ENCODE results near the gene HYOU1. TPM values are rescaled to one million over a fixed set of nuclear protein-coding genes. Genes with fewer than 3 reads are reported as not detected.

The HYOU1 gene
- total and polyA plus RNA-seq, 2 experiments from 2014 or later = 48.2 to 229 TPM

DNA sequence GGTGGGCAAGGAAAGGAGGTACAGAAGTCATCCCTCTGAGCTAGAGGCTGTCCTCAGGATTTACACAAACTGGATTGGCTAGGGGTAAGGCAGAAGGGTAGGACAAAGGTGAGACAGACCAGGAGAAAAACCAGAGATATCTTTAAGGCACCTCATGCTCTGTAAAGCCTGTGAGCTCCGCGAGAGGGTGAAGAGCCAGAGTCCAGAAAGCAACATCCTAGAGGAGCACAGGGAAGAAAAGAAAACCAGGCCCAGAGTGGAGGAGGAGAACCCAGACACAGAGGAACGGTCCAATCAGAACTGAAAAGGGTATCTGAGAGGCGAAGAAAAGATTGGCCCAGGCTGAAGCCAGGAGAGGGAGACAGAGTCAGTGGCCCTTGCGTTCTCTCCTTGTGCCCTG lies 31.5 kb downstream of the HYOU1 start:
- TF ChIP-seq CREB1 (CRISPR knock-in tag; IDR thresholded peaks at IDR 0.05; ENCODE audit: low read depth) (no peak), EZH2 (IDR thresholded peaks at IDR 0.05; ENCODE audit: low read depth, unreplicated experiment) (no peak)
- Histone ChIP-seq H3K36me3 (ENCODE audit: insufficient read depth) (peaks cover 34% of the 10 kb centered on the region), H3K9me2 (ENCODE audit: insufficient read depth) (no peaks in the 10 kb centered on the region), H3K4me1 (ENCODE audit: insufficient read depth) (peaks cover 14% of the 10 kb centered on the region), H4K20me1 (replicated peaks; ENCODE audit: insufficient read depth) (peaks cover 15% of the 10 kb centered on the region), H3K27me3 (ENCODE audit: insufficient read depth) (no peaks in the 10 kb centered on the region), H3K4me2 (no peak overlapping the region), H3K79me2 (replicated peaks; ENCODE audit: insufficient read depth) (peaks cover 23% of the 10 kb centered on the region), H2AFZ (no peak overlapping the region), H3F3A (replicated peaks; ENCODE audit: low read depth) (peaks cover 34% of the 10 kb centered on the region), H3K4me3 (no peak overlapping the region), H3K27ac (ENCODE audit: low read depth) (0 out of 2 replicates have a peak overlapping the region, but pooled peaks have one; percentile 59)
- ATAC-seq (no peak), DNase-seq (ENCODE audit: low spot score) (no peak)
- H3K27ac Mint-ChIP-seq = no peak overlapping the region
- H3K9me3 Mint-ChIP-seq = no peaks in the 10 kb centered on the region; the same call in 2 of the 3 replicates
- H3K27me3 Mint-ChIP-seq (ENCODE audit: insufficient read depth, low read depth, poor library complexity) = peaks cover 24% of the 10 kb centered on the region
- peaks cover 31% of the 10 kb centered on the region for H3K4me1 Mint-ChIP-seq
- H3K4me3 Mint-ChIP-seq = no peak overlapping the region
- peaks cover 68% of the 10 kb centered on the region for H3K36me3 Mint-ChIP-seq (ENCODE audit: low read depth)

DNA sequence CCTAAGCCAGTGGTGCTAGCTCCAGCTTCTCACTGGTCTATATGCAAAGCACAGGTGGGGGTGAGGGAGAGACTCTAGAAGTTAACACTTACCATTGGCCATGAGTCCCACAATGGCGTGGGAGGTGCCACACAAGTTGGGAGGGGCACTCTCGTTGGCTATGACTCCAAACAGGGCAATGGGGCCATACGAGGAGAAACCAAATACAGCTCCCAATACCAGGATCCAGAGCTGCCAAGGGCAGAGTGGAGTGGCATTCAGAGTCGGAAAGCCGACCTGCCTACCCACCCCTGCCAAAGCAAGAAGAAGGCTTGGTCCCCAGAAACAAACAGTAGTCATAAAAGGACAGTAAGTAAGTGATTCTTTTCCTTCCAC lies 31.9 kb downstream of the HYOU1 start:
- Histone ChIP-seq H4K20me1 (replicated peaks; ENCODE audit: insufficient read depth) (peaks cover 15% of the 10 kb centered on the region), H3K9me2 (ENCODE audit: insufficient read depth) (no peaks in the 10 kb centered on the region), H2AFZ (no peak overlapping the region), H3K4me1 (ENCODE audit: insufficient read depth) (peaks cover 16% of the 10 kb centered on the region), H3K4me3 (no peak overlapping the region), H3K79me2 (replicated peaks; ENCODE audit: insufficient read depth) (peaks cover 28% of the 10 kb centered on the region), H3K36me3 (ENCODE audit: insufficient read depth) (peaks cover 34% of the 10 kb centered on the region), H3K27me3 (ENCODE audit: insufficient read depth) (no peaks in the 10 kb centered on the region), H3K4me2 (no peak overlapping the region), H3K27ac (ENCODE audit: low read depth) (0 out of 2 replicates have a peak overlapping the region, but pooled peaks have one; percentile 59), H3F3A (replicated peaks; ENCODE audit: low read depth) (peaks cover 35% of the 10 kb centered on the region)
- Mint-ChIP-seq H3K4me1 (peaks cover 32% of the 10 kb centered on the region), H3K27ac (no peak overlapping the region), H3K27me3 (ENCODE audit: insufficient read depth, low read depth, poor library complexity) (peaks cover 24% of the 10 kb centered on the region), H3K4me3 (no peak overlapping the region), H3K9me3 (no peaks in the 10 kb centered on the region; the same call in 2 of the 3 replicates), H3K36me3 (ENCODE audit: low read depth) (peaks cover 73% of the 10 kb centered on the region)
- DNase-seq (ENCODE audit: low spot score) = no peak
- ATAC-seq = peak; percentile 9; the same call in 2 of the 3 replicates
- TF ChIP-seq, protein P1, sequence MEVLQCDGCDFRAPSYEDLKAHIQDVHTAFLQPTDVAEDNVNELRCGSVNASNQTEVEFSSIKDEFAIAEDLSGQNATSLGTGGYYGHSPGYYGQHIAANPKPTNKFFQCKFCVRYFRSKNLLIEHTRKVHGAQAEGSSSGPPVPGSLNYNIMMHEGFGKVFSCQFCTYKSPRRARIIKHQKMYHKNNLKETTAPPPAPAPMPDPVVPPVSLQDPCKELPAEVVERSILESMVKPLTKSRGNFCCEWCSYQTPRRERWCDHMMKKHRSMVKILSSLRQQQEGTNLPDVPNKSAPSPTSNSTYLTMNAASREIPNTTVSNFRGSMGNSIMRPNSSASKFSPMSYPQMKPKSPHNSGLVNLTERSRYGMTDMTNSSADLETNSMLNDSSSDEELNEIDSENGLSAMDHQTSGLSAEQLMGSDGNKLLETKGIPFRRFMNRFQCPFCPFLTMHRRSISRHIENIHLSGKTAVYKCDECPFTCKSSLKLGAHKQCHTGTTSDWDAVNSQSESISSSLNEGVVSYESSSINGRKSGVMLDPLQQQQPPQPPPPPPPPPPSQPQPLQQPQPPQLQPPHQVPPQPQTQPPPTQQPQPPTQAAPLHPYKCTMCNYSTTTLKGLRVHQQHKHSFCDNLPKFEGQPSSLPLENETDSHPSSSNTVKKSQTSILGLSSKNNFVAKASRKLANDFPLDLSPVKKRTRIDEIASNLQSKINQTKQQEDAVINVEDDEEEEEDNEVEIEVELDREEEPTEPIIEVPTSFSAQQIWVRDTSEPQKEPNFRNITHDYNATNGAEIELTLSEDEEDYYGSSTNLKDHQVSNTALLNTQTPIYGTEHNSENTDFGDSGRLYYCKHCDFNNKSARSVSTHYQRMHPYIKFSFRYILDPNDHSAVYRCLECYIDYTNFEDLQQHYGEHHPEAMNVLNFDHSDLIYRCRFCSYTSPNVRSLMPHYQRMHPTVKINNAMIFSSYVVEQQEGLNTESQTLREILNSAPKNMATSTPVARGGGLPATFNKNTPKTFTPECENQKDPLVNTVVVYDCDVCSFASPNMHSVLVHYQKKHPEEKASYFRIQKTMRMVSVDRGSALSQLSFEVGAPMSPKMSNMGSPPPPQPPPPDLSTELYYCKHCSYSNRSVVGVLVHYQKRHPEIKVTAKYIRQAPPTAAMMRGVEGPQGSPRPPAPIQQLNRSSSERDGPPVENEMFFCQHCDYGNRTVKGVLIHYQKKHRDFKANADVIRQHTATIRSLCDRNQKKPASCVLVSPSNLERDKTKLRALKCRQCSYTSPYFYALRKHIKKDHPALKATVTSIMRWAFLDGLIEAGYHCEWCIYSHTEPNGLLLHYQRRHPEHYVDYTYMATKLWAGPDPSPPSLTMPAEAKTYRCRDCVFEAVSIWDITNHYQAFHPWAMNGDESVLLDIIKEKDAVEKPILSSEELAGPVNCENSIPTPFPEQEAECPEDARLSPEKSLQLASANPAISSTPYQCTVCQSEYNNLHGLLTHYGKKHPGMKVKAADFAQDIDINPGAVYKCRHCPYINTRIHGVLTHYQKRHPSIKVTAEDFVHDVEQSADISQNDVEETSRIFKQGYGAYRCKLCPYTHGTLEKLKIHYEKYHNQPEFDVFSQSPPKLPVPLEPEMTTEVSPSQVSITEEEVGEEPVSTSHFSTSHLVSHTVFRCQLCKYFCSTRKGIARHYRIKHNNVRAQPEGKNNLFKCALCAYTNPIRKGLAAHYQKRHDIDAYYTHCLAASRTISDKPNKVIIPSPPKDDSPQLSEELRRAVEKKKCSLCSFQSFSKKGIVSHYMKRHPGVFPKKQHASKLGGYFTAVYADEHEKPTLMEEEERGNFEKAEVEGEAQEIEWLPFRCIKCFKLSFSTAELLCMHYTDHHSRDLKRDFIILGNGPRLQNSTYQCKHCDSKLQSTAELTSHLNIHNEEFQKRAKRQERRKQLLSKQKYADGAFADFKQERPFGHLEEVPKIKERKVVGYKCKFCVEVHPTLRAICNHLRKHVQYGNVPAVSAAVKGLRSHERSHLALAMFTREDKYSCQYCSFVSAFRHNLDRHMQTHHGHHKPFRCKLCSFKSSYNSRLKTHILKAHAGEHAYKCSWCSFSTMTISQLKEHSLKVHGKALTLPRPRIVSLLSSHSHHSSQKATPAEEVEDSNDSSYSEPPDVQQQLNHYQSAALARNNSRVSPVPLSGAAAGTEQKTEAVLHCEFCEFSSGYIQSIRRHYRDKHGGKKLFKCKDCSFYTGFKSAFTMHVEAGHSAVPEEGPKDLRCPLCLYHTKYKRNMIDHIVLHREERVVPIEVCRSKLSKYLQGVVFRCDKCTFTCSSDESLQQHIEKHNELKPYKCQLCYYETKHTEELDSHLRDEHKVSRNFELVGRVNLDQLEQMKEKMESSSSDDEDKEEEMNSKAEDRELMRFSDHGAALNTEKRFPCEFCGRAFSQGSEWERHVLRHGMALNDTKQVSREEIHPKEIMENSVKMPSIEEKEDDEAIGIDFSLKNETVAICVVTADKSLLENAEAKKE (CRISPR knock-in tag; IDR thresholded peaks at IDR 0.05) = no peak
